ENCODE measurements around the gene RPL9.

RPL9 gene

GRCh38 chr4:39486221-39486804 lies 27.6 kb upstream of the RPL9 start:
- no peaks in the 10 kb centered on the region for H3K27me3 ChIP-seq (ENCODE audit: insufficient read depth, poor library complexity, severe bottlenecking)
- no peak for TF ChIP-seq POLR2AphosphoS5 (IDR thresholded peaks at IDR 0.05; ENCODE audit: low read depth)
- no peak for TF ChIP-seq SPI1 (IDR thresholded peaks at IDR 0.05; ENCODE audit: borderline replicate concordance, low read depth)
- no peak for TF ChIP-seq REST (IDR thresholded peaks at IDR 0.05; ENCODE audit: insufficient replicate concordance, low read depth)
- TF ChIP-seq GABPA (IDR thresholded peaks at IDR 0.05; ENCODE audit: low read depth): no peak
- TF ChIP-seq CTCF (IDR thresholded peaks at IDR 0.05; ENCODE audit: insufficient read depth, low read length): no peak
- H3K4me3 ChIP-seq (replicated peaks; ENCODE audit: insufficient read depth, low read length): no peak overlapping the region
- H3K27ac ChIP-seq (replicated peaks): no peak overlapping the region
- DNase-seq (ENCODE audit: low read depth in 1 of 2, low spot score in 1 of 2): peak in 1 of 2 experiments; percentile 39

- DNase-seq (ENCODE audit: low read depth in 1 of 2, low spot score in 1 of 2): peak in 1 of 2 experiments; percentile 68
- Histone ChIP-seq H3K27ac (replicated peaks) (peak overlapping the region; percentile 76), H3K27me3 (ENCODE audit: insufficient read depth, poor library complexity, severe bottlenecking) (no peaks in the 10 kb centered on the region), H3K4me3 (replicated peaks; ENCODE audit: insufficient read depth, low read length) (no peak overlapping the region)
- TF ChIP-seq SPI1 (IDR thresholded peaks at IDR 0.05; ENCODE audit: borderline replicate concordance, low read depth): peak; percentile 49; the same call in 1 of the 2 replicates
- TF ChIP-seq CTCF (IDR thresholded peaks at IDR 0.05; ENCODE audit: insufficient read depth, low read length): no peak
- TF ChIP-seq REST (IDR thresholded peaks at IDR 0.05; ENCODE audit: insufficient replicate concordance, low read depth): no peak
- no peak for TF ChIP-seq GABPA (IDR thresholded peaks at IDR 0.05; ENCODE audit: low read depth)
- no peak for TF ChIP-seq POLR2AphosphoS5 (IDR thresholded peaks at IDR 0.05; ENCODE audit: low read depth)
Measured at GRCh38 chr4:39484582-39485272, 26.0 kb upstream of the RPL9 start.

- DNase-seq (ENCODE audit: low read depth in 1 of 2, low spot score in 1 of 2): peak; percentile 52 to 82
- Histone ChIP-seq H3K27me3 (ENCODE audit: insufficient read depth, poor library complexity, severe bottlenecking) (no peaks in the 10 kb centered on the region), H3K4me3 (replicated peaks; ENCODE audit: insufficient read depth, low read length) (peak overlapping the region; percentile 32), H3K27ac (replicated peaks) (peak overlapping the region; percentile 86)
- TF ChIP-seq SPI1 (IDR thresholded peaks at IDR 0.05; ENCODE audit: borderline replicate concordance, low read depth): peak; percentile 90
- no peak for TF ChIP-seq CTCF (IDR thresholded peaks at IDR 0.05; ENCODE audit: insufficient read depth, low read length)
- TF ChIP-seq POLR2AphosphoS5 (IDR thresholded peaks at IDR 0.05; ENCODE audit: low read depth): peak; percentile 89
- TF ChIP-seq REST (IDR thresholded peaks at IDR 0.05; ENCODE audit: insufficient replicate concordance, low read depth): no peak
- no peak for TF ChIP-seq GABPA (IDR thresholded peaks at IDR 0.05; ENCODE audit: low read depth)
Measured at GRCh38 chr4:39480902-39481695, 22.4 kb upstream of the RPL9 start.
